CD4-positive, alpha-beta T cell (primary cell): ENCODE results near the gene OASL. TPM values are rescaled to one million over a fixed set of nuclear protein-coding genes. Genes with fewer than 3 reads are reported as not detected.

ENCODE experiments used
- ATAC-seq: fragments of 200-7000 bp; cut with Tn5 transposase; one replicate; pipeline ENCODE4 v1.10.0; 2022; ENCODE audit warnings: mild to moderate bottlenecking; ENCODE audit not compliant: poor library complexity
- CTCF ChIA-PET: fragments of 350-600 bp; sonication (Branson Sonifier 250); formaldehyde crosslinking; loops from one replicate; lab custom pipeline; 2021; ENCODE audit warnings: antibody characterized with exemption, inconsistent platforms; lab: Charles Lee
- POLR2A ChIA-PET: fragments of 350-600 bp; sonication (Branson Sonifier 250); formaldehyde crosslinking; loops from one replicate; lab custom pipeline; 2021; ENCODE audit warnings: antibody characterized with exemption, inconsistent platforms; lab: Charles Lee
- DNase-seq, 14 experiments: peaks; one replicate each; pipeline ENCODE4 v3.0.0-alpha.2; 2013 to 2020; ENCODE audit warnings: mixed read lengths in 2 of 14
- H3K27ac ChIP-seq, 2 donors: one replicate each; pipeline versions ENCODE4 v1.5.1 to v1.7.0; 2013; ENCODE audit warnings: low read length in 2 of 2, low read depth in 1 of 2, mild to moderate bottlenecking in 1 of 2
- H3K27me3 ChIP-seq, 2 experiments: 1 replicate in 1 of 2; 2 replicates in 1 of 2; pipeline versions ENCODE4 v1.6.1 to v1.7.0; 2013; ENCODE audit warnings: low read length in 2 of 2, control low read depth in 1 of 2, mild to moderate bottlenecking in 1 of 2, moderate library complexity in 1 of 2; ENCODE audit not compliant: insufficient read depth in 2 of 2, control insufficient read depth in 1 of 2
- H3K36me3 ChIP-seq: one replicate; pipeline ENCODE4 v1.6.1; 2013; ENCODE audit warnings: low read length, control low read depth; ENCODE audit not compliant: insufficient read depth
- H3K4me1 ChIP-seq: one replicate; pipeline ENCODE4 v1.6.1; 2013; ENCODE audit warnings: low read length, control low read depth; ENCODE audit not compliant: insufficient read depth
- H3K4me3 ChIP-seq: one replicate; pipeline ENCODE4 v1.5.1; 2013; ENCODE audit warnings: mild to moderate bottlenecking, low read length, moderate library complexity
- H3K9me3 ChIP-seq, 2 experiments: 1 replicate in 1 of 2; 2 replicates in 1 of 2; pipeline versions ENCODE4 v1.6.1 to v1.7.0; 2013; ENCODE audit warnings: low read length in 2 of 2, mild to moderate bottlenecking in 2 of 2, control low read depth in 1 of 2, moderate library complexity in 1 of 2; ENCODE audit not compliant: control insufficient read depth in 1 of 2, insufficient read depth in 1 of 2
- H3K27ac Mint-ChIP-seq: one replicate; pipeline ENCODE4 v1.8.0; 2020; ENCODE audit warnings: mixed read lengths
- H3K27me3 Mint-ChIP-seq: one replicate; pipeline ENCODE4 v1.8.0; 2021; ENCODE audit warnings: mixed read lengths
- H3K36me3 Mint-ChIP-seq: one replicate; pipeline ENCODE4 v1.8.0; 2021; ENCODE audit warnings: low read depth, mixed read lengths
- H3K4me1 Mint-ChIP-seq: one replicate; pipeline ENCODE4 v1.8.0; 2021; ENCODE audit warnings: low read depth, mixed read lengths
- H3K4me3 Mint-ChIP-seq: one replicate; pipeline ENCODE4 v1.8.0; 2020; ENCODE audit warnings: mild to moderate bottlenecking, mixed read lengths
- H3K9me3 Mint-ChIP-seq: one replicate; pipeline ENCODE4 v1.8.0; 2020; ENCODE audit warnings: mixed read lengths
- CTCF ChIP-seq: fragments of 200-600 bp; IDR thresholded peaks from one replicate; pipeline ENCODE4 v1.8.0; 2022; ENCODE audit warnings: antibody characterized with exemption, mild to moderate bottlenecking
- intact Hi-C, 2 experiments: fragments of 100-400 bp; cut with DNase I in 1 of 2; cut with micrococcal nuclease in 1 of 2; formaldehyde crosslinking; loops; one replicate each; pipeline versions ENCODE4 v1.15.1 to v1.9.0; 2023 to 2025; cut with DNase I, micrococcal nuclease
- total RNA-seq, 174 experiments: library from RNA in 2 of 174; stranded (reverse) in 2 of 174; gene quantifications; one replicate each; pipeline ENCODE4 v1.2.3 and lab custom pipeline; 2021 to 2026

OASL gene
- total RNA-seq, 2 experiments from 2014 or later: 33.0 to 34.7 TPM

- intact Hi-C loops: loop anchor here (1.0 to 5.0 kb wide), 3 partner anchors 36 to 52 kb away; no protein-coding TSS in a partner anchor
- peak; percentile 94 for ATAC-seq
- Mint-ChIP-seq H3K27ac (peak overlapping the region; percentile 88), H3K4me1 (peaks cover 15% of the 10 kb centered on the region), H3K4me3 (peak overlapping the region; percentile 84), H3K27me3 (no peaks in the 10 kb centered on the region), H3K9me3 (no peaks in the 10 kb centered on the region), H3K36me3 (no peaks in the 10 kb centered on the region)
- Histone ChIP-seq H3K4me3 (peak overlapping the region; percentile 59), H3K4me1 (peaks cover 15% of the 10 kb centered on the region), H3K27ac (peak overlapping the region; percentile 63 to 79), H3K36me3 (no peaks in the 10 kb centered on the region), H3K9me3 (no peaks in the 10 kb centered on the region), H3K27me3 (no peaks in the 10 kb centered on the region)
- peak; percentile 70 for TF ChIP-seq CTCF
- POLR2A ChIA-PET: interaction anchor here (0.7 to 2.1 kb wide), 6 partner anchors 22 to 179 kb away, joined by 3 to 13 read pairs (median 4); partner anchors contain the start of gene C12orf43
- DNase-seq: peak; percentile 44 to 85 (median 57)
- CTCF ChIA-PET: interaction anchor here (0.7 to 4.0 kb wide), 19 partner anchors 10 to 180 kb away, joined by 3 to 32 read pairs (median 5); partner anchors contain the start of genes C12orf43 and OASL
These were observed 21.3 kb upstream of the OASL start for GRCh38 chr12:121060149-121061001.

GRCh38 chr12:121059031-121059898 is 20.2 kb upstream of the OASL start:
- Mint-ChIP-seq H3K27me3 (no peaks in the 10 kb centered on the region), H3K27ac (peak overlapping the region; percentile 88), H3K9me3 (no peaks in the 10 kb centered on the region), H3K36me3 (no peaks in the 10 kb centered on the region), H3K4me1 (peaks cover 10% of the 10 kb centered on the region), H3K4me3 (peak overlapping the region; percentile 84)
- ATAC-seq (no peak), DNase-seq (no peak)
- H3K27me3 ChIP-seq: no peaks in the 10 kb centered on the region
- no peaks in the 10 kb centered on the region for H3K36me3 ChIP-seq
- TF ChIP-seq CTCF: no peak
- ChIA-PET CTCF (interaction anchor here (0.7 to 4.0 kb wide), 18 partner anchors 9 to 182 kb away, joined by 3 to 32 read pairs (median 5); partner anchors contain the start of genes C12orf43 and OASL), POLR2A (interaction anchor here (0.9 to 2.1 kb wide), 4 partner anchors 21 to 43 kb away, joined by 3 to 13 read pairs (median 6); partner anchors contain the start of gene C12orf43)
- no peaks in the 10 kb centered on the region for H3K9me3 ChIP-seq
- peaks cover 15% of the 10 kb centered on the region for H3K4me1 ChIP-seq
- intact Hi-C loops: loop anchor here in 1 of 2 experiments (2.0 to 5.0 kb wide), 2 partner anchors 20 to 173 kb away; partner anchors contain the start of gene OASL
- no peak overlapping the region for H3K27ac ChIP-seq
- no peak overlapping the region for H3K4me3 ChIP-seq

GRCh38 chr12:121057794-121058193 is 18.7 kb upstream of the OASL start:
- Mint-ChIP-seq H3K27me3 (no peaks in the 10 kb centered on the region), H3K4me3 (no peak overlapping the region), H3K27ac (no peak overlapping the region), H3K36me3 (no peaks in the 10 kb centered on the region), H3K4me1 (peaks cover 10% of the 10 kb centered on the region), H3K9me3 (no peaks in the 10 kb centered on the region)
- ChIA-PET POLR2A (no interaction called here), CTCF (interaction anchor here (0.8 kb wide), 1 partner anchor 42 kb away, joined by 3 read pairs; the partner anchor contains the start of gene C12orf43)
- Histone ChIP-seq H3K4me1 (peaks cover 15% of the 10 kb centered on the region), H3K9me3 (no peaks in the 10 kb centered on the region), H3K36me3 (no peaks in the 10 kb centered on the region), H3K27me3 (no peaks in the 10 kb centered on the region), H3K27ac (no peak overlapping the region), H3K4me3 (no peak overlapping the region)
- intact Hi-C loops: loop anchor here in 1 of 2 experiments (2.0 to 5.0 kb wide), 2 partner anchors 19 to 175 kb away; partner anchors contain the start of gene OASL
- no peak for DNase-seq
- TF ChIP-seq CTCF: no peak
- no peak for ATAC-seq
